Esophagus squamous epithelium (tissue), 4 donors: ENCODE results near the gene CPE.

ENCODE experiments used
- CTCF ChIP-seq, 6 experiments: fragments of 450-650 bp in 4 of 6; fragments of 200-600 bp in 2 of 6; sonication (generic) in 2 of 6; IDR thresholded peaks; one replicate each; pipeline ENCODE4 v1.5.1; 2016 to 2019; ENCODE audit warnings: antibody characterized with exemption in 6 of 6, mild to moderate bottlenecking in 4 of 6, moderate library complexity in 4 of 6
- POLR2A ChIP-seq, 4 donors: fragments of 450-650 bp; IDR thresholded peaks; one replicate each; pipeline ENCODE4 v1.6.1; 2017; ENCODE audit warnings: antibody characterized with exemption in 4 of 4, mild to moderate bottlenecking in 4 of 4, moderate library complexity in 3 of 4

- TF ChIP-seq CTCF (IDR thresholded peaks at IDR 0.05) (no peak), POLR2A (IDR thresholded peaks at IDR 0.05) (no peak)
Observed at GRCh38 chr4:165458471-165458870, 79.7 kb downstream of the CPE start.
